Measurements from ENCODE around the gene TADA2B. TPM values are rescaled to one million over a fixed set of nuclear protein-coding genes. Genes with fewer than 3 reads are reported as not detected.
A peak's percentile ranks its signal among the peaks of the same experiment; 100 is the strongest.

TADA2B gene
- polyA plus RNA-seq, 3 donors, result 2.0 to 10.2 (median 2.6) TPM

GRCh38 chr4:7094916-7095315 is 51.7 kb downstream of the TADA2B start:
- Histone ChIP-seq H4K20me1 (ENCODE audit: insufficient read depth, low read length) (no peaks in the 10 kb centered on the region), H3K4me1 (ENCODE audit: control insufficient read depth in 1 of 2, insufficient read depth in 2 of 2, low read length in 2 of 2) (no peaks in the 10 kb centered on the region), H3K4me3 (replicated peaks in 1 of 3; ENCODE audit: low read depth in 2 of 3, low read length in 3 of 3) (no peak overlapping the region), H3K4me2 (replicated peaks; ENCODE audit: extremely low read depth, low read length, poor library complexity, severe bottlenecking) (no peak overlapping the region), H3K9ac (ENCODE audit: insufficient read depth, low read length, poor library complexity, severe bottlenecking) (no peak overlapping the region), H3K36me3 (replicated peaks in 1 of 2; ENCODE audit: control insufficient read depth in 1 of 2, insufficient read depth in 2 of 2, low read length in 2 of 2) (no peaks in the 10 kb centered on the region), H3K27me3 (ENCODE audit: control insufficient read depth in 2 of 2, insufficient read depth in 2 of 2, low read length in 2 of 2) (peaks cover 0 to 9% of the 10 kb centered on the region in 2 donors), H3K9me3 (replicated peaks in 1 of 2; ENCODE audit: control insufficient read depth in 1 of 2, insufficient read depth in 1 of 2, low read length in 2 of 2) (no peaks in the 10 kb centered on the region), H3K79me2 (ENCODE audit: insufficient read depth, low read length) (no peaks in the 10 kb centered on the region), H3K27ac (ENCODE audit: low read depth in 1 of 2, low read length in 2 of 2) (no peak overlapping the region), H2AFZ (ENCODE audit: insufficient read depth, low read depth, low read length, poor library complexity, severe bottlenecking) (no peak overlapping the region)
- H3K4me3 Mint-ChIP-seq, result peak overlapping the region in 1 of 2 donors; percentile 26
- H3K9me3 Mint-ChIP-seq, result peaks cover 0 to 2% (median 0%) of the 10 kb centered on the region in 7 donors
- intact Hi-C loops (cut with micrococcal nuclease), result no loop called here
- TF ChIP-seq CTCF (IDR thresholded peaks at IDR 0.05), result no peak
- WGBS (ENCODE audit: insufficient coverage), result 94% methylated on average over 8 of the region's 10 CpGs
- DNase-seq, result no peak
- no peaks in the 10 kb centered on the region for H3K36me3 Mint-ChIP-seq
- no peak overlapping the region for H3K27ac Mint-ChIP-seq
- no peaks in the 10 kb centered on the region for H3K4me1 Mint-ChIP-seq
- H3K27me3 Mint-ChIP-seq (ENCODE audit: low read depth in 3 of 3), result peaks cover 16 to 24% (median 21%) of the 10 kb centered on the region in 3 donors

- no peaks in the 10 kb centered on the region for H3K79me2 ChIP-seq (ENCODE audit: insufficient read depth, low read length)
- H3K27ac ChIP-seq (ENCODE audit: low read depth in 1 of 2, low read length in 2 of 2), result no peak overlapping the region
- H3K4me3 ChIP-seq (replicated peaks in 1 of 3; ENCODE audit: low read depth in 2 of 3, low read length in 3 of 3), result no peak overlapping the region
- H3K9ac ChIP-seq (ENCODE audit: insufficient read depth, low read length, poor library complexity, severe bottlenecking), result no peak overlapping the region
- no peaks in the 10 kb centered on the region for H3K36me3 ChIP-seq (replicated peaks in 1 of 2; ENCODE audit: control insufficient read depth in 1 of 2, insufficient read depth in 2 of 2, low read length in 2 of 2)
- no peak for TF ChIP-seq CTCF (IDR thresholded peaks at IDR 0.05)
- intact Hi-C loops (cut with micrococcal nuclease), result no loop called here
- 91% methylated on average over 11 of the region's 16 CpGs for WGBS (ENCODE audit: insufficient coverage)
- H3K4me1 ChIP-seq (ENCODE audit: control insufficient read depth in 1 of 2, insufficient read depth in 2 of 2, low read length in 2 of 2), result no peaks in the 10 kb centered on the region
- Mint-ChIP-seq H3K27ac (no peak overlapping the region), H3K27me3 (ENCODE audit: low read depth in 3 of 3) (peaks cover 16 to 22% (median 18%) of the 10 kb centered on the region in 3 donors), H3K9me3 (peaks cover 0 to 2% (median 0%) of the 10 kb centered on the region in 7 donors), H3K4me3 (no peak overlapping the region), H3K4me1 (no peaks in the 10 kb centered on the region), H3K36me3 (no peaks in the 10 kb centered on the region)
- no peak overlapping the region for H2AFZ ChIP-seq (ENCODE audit: insufficient read depth, low read depth, low read length, poor library complexity, severe bottlenecking)
- H3K4me2 ChIP-seq (replicated peaks; ENCODE audit: extremely low read depth, low read length, poor library complexity, severe bottlenecking), result no peak overlapping the region
- no peak for DNase-seq
- H3K9me3 ChIP-seq (replicated peaks in 1 of 2; ENCODE audit: control insufficient read depth in 1 of 2, insufficient read depth in 1 of 2, low read length in 2 of 2), result no peaks in the 10 kb centered on the region
- no peaks in the 10 kb centered on the region for H4K20me1 ChIP-seq (ENCODE audit: insufficient read depth, low read length)
- peaks cover 0 to 8% of the 10 kb centered on the region in 2 donors for H3K27me3 ChIP-seq (ENCODE audit: control insufficient read depth in 2 of 2, insufficient read depth in 2 of 2, low read length in 2 of 2)
Observed at GRCh38 chr4:7095611-7096155, 52.5 kb downstream of the TADA2B start.
